NCI-H1105 treated with DMSO at 0.1 percent for 48 hours (cell line): ENCODE results near the gene PCDHA2.
"Not testable (repeated sequence)": the region's sequence is repeated elsewhere in the genome, so short reads cannot be mapped to it uniquely, and the experiment has no call there.

Experiments
- DNase-seq: peaks from one replicate; lab custom pipeline; 2025; lab: John Stamatoyannopoulos, UW

Gene PCDHA2

GRCh38 chr5:140821375-140822280 lies 27.0 kb downstream of the PCDHA2 start, which contains the start of gene PCDHA5:
TSS of gene PCDHA5 (plus strand) at chr5:140821613.
- DNase-seq, result no peak

- DNase-seq, result no peak
These were observed 27.6 kb downstream of the PCDHA2 start for GRCh38 chr5:140822281-140822629.

- DNase-seq, result not testable (repeated sequence)
These were observed 28.3 kb downstream of the PCDHA2 start for GRCh38 chr5:140822969-140823368.

GRCh38 chr5:140823475-140823874 lies 28.8 kb downstream of the PCDHA2 start:
- no peak for DNase-seq

GRCh38 chr5:140827704-140828361 lies 33.2 kb downstream of the PCDHA2 start, which contains the start of gene PCDHA6:
TSS of gene PCDHA6 (plus strand) at chr5:140827960. CDS start at chr5:140828092, 132 bp downstream.
- no peak for DNase-seq

GRCh38 chr5:140828362-140828737 lies 33.7 kb downstream of the PCDHA2 start:
- DNase-seq, result no peak

- DNase-seq, result not testable (repeated sequence)
These were observed 35.2 kb downstream of the PCDHA2 start for GRCh38 chr5:140829511-140830501.

GRCh38 chr5:140833993-140834392 lies 39.3 kb downstream of the PCDHA2 start, which contains the start of gene PCDHA7:
TSS of gene PCDHA7 (plus strand) at chr5:140834269. CDS start at chr5:140834384, 115 bp downstream.
- DNase-seq, result no peak

GRCh38 chr5:140834439-140835008 lies 39.9 kb downstream of the PCDHA2 start:
- DNase-seq, result not testable (repeated sequence)

GRCh38 chr5:140835622-140836510 lies 41.2 kb downstream of the PCDHA2 start:
- no peak for DNase-seq

GRCh38 chr5:140840978-140841962 lies 46.6 kb downstream of the PCDHA2 start, which contains the start of gene PCDHA8:
TSS of gene PCDHA8 (plus strand) at chr5:140841187. CDS start at chr5:140841322, 135 bp downstream.
- DNase-seq, result no peak

- DNase-seq, result no peak
These were observed 48.4 kb downstream of the PCDHA2 start for GRCh38 chr5:140842798-140843733.
